Activated naive CD8-positive, alpha-beta T cell treated with anti-CD3 and anti-CD28 coated beads, Interleukin-2, amount 50 U/mL, for 16 hours (primary cell): Measurements from ENCODE around the gene TMEM86B.

ENCODE experiments used
- DNase-seq: peaks from one replicate; pipeline ENCODE4 v3.0.0-alpha.2; 2020; ENCODE audit warnings: low read depth, low spot score

The TMEM86B gene

DNA sequence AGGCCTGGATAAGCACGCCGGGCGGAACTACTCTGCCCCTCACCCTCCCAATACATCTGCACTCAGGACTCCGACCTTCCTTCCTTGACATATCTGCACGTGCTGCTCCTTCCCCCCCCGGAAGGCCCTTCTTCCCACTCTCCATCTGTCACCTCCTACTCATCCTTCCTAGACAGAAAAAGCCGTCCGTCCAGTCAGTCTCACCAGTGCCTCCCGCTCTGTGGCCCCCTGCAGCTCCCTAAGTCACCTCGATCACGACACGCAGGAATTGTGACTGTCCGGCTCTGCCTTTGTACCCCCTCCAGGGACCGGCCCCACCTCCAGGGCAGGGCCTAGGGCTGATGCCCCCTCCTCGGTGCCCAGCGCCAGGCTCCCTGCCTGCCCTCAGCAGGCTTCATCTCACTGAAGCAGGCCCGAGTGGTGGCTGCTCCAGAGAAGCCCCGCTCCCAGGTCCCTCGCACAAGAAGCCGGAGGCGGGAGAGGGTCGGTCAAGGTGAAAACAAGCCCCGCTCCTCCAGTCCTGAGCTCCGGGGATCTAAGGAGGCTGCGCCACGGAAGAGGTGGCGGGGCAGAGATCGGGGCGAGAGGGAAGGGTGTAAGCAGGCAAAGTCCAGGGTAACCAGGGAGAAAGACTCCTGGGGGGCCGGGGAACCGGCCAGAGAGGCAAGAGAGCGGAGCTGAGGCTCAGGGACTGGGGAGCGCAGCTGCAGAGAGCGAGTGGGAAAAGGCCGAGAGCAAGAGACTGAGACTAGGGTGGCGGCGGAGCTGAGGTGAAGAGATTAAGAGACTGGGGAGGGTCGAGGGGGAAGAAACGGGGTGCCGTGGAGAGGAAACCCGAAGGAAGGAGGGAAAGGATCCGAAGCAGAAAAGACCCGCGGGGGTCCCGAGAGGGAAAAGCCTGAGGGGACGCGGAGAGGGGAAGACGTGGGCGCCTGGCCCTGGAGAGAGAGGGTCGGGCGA is 29.2 kb upstream of the TMEM86B start:
- no peak for DNase-seq

- DNase-seq: no peak
These were observed 28.2 kb upstream of the TMEM86B start for GRCh38 chr19:55256562-55257460.

DNA sequence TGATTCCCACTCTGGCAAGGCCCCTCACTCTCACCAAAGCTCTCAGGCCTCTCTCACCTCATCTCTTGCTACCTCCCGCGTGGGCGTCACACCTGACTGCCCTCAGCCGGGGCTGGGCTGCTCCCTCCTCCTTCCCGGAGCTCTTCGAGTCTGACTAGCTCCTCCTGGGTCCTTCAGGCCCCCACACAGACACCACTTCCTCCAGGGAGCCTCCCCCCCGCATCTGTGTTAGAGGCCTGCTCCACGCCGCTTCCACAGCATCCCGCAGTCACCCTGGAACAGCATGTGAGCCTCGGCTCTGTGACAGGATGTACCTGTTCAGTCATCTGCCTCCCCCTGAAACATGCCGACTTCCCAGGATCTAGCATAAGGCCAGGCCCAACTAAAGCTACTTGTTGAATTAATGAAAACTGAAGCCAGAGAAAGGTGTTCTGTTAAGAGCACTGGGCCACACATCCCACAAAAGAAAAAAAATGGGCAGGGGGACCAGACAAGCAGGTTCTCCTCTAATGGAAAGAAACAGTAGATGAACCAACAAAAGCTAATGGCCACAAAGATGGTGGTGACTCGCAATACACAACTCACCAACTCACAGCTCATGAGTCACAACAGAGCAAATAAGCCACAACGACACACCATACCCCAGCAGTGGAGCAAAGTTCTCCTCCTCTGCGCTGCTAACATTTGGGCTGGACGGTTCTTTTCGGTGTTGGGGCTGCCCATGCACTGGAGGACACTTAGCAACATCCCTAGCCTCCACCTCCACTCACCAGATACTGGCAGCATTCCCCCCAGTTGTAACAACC is 27.3 kb upstream of the TMEM86B start:
- no peak for DNase-seq

- DNase-seq: no peak
These were observed 26.0 kb upstream of the TMEM86B start for GRCh38 chr19:55254625-55254977.

- no peak for DNase-seq
These were observed 25.5 kb upstream of the TMEM86B start for GRCh38 chr19:55253842-55254624.

- DNase-seq: no peak
These were observed 24.4 kb upstream of the TMEM86B start for GRCh38 chr19:55252760-55253663.

GRCh38 chr19:55251341-55252081 is 22.9 kb upstream of the TMEM86B start:
- DNase-seq: no peak

- DNase-seq: no peak
These were observed 21.9 kb upstream of the TMEM86B start for GRCh38 chr19:55250262-55251036.

- no peak for DNase-seq
These were observed 21.3 kb upstream of the TMEM86B start for GRCh38 chr19:55249841-55250240.

- no peak for DNase-seq
These were observed 20.1 kb upstream of the TMEM86B start for GRCh38 chr19:55248704-55249103.

DNA sequence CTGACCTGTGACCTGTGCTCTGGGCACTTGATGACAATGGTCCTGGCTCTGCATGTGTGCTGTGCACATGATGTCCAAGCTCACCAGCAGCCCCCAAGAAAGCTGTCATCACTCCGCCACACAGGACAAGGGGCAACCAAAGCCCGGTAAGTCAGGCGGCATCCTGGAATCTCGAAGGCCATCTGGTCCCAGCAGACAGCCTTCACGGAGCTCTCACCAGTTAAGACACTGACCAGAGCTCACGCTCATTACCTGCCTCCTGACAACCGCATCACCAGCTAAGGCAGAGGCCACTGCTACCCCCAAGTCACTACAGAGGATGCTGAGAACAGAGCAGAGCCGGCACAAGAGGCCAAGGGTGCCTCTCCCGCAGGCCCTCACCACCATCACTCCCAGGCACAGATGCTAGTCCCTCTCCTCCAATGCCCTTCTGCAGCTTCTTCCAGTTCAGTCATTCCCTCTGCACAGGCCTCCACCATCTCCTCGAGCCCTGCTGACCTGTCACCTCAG is 19.7 kb upstream of the TMEM86B start:
- DNase-seq: no peak

DNA sequence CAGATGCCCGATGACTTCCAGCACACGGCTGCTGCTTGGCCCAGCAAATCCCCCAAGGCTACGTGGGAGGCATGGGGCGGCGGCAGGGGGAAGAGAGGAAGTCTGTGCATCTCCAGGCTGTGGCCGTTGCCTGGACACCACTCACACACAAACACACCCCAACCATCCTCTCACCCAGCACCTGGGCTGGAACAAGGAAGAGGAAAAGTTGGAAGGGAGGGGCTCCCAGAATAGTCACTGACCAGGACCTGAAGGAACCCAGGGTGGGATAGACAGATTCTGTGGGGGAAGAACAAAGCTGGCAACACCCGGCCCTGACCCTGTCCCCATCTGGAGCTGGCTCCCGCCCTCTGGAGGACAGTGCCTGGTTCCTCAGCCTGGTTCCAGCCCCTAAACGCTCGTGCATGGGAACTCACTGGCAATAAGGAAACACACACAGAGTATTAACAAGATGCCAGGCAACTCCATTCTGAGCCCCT is 19.1 kb upstream of the TMEM86B start:
- DNase-seq: no peak

- DNase-seq: no peak
These were observed 18.2 kb upstream of the TMEM86B start for GRCh38 chr19:55246462-55247451.

GRCh38 chr19:55245236-55245904 is 16.8 kb upstream of the TMEM86B start:
- no peak for DNase-seq

DNA sequence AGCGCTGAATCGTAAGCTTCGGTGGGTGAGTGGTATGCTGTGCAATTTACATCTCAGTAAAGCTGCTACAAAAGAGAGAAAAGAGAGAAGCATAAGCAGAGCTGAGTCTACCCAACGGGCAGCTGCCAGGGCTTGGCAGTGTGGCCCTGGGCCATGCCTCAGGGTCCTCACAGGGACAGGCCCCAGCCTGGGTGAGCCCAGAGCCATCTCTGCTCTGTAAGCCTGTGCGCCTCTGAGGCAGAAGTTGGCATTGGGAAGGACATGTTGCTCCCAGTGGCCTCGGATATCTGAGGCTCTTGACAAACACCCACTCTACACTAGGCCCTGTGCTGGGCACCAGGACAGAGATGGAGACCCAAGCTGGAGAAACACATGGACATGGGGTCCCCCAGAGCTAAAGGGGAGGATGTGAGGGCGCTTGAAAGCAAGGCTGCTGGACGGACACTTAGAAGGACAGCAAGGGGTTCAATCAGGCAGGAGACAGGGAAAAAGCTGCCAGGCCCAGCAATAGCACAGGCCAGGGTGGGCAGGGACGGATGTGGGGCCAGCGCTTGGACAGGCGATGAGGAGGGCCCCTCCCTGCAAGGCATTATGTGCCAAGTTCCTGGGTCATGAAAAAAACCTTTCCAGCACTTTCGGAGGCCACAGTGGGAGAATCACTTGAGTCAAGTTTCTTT is 15.6 kb upstream of the TMEM86B start:
- DNase-seq: no peak

GRCh38 chr19:55242517-55242916 is 14.0 kb upstream of the TMEM86B start:
- no peak for DNase-seq
